Activated naive CD4-positive, alpha-beta T cell treated with anti-CD3 and anti-CD28 coated beads, Interleukin-2, amount 10 ng/mL, durations not matched to agents 5 hours and 36 hours (primary cell): ENCODE measurements around the gene FZR1. TPM values are rescaled to one million over a fixed set of nuclear protein-coding genes. Genes with fewer than 3 reads are reported as not detected.

Experiments used
- total RNA-seq, 2 experiments: library from RNA; stranded (reverse); gene quantifications; one replicate each; pipeline ENCODE4 v1.2.3, GENCODE V29; 2021

Gene FZR1
- 10 to 100 TPM; 69.4 to 71.1 TPM for total RNA-seq

DNA sequence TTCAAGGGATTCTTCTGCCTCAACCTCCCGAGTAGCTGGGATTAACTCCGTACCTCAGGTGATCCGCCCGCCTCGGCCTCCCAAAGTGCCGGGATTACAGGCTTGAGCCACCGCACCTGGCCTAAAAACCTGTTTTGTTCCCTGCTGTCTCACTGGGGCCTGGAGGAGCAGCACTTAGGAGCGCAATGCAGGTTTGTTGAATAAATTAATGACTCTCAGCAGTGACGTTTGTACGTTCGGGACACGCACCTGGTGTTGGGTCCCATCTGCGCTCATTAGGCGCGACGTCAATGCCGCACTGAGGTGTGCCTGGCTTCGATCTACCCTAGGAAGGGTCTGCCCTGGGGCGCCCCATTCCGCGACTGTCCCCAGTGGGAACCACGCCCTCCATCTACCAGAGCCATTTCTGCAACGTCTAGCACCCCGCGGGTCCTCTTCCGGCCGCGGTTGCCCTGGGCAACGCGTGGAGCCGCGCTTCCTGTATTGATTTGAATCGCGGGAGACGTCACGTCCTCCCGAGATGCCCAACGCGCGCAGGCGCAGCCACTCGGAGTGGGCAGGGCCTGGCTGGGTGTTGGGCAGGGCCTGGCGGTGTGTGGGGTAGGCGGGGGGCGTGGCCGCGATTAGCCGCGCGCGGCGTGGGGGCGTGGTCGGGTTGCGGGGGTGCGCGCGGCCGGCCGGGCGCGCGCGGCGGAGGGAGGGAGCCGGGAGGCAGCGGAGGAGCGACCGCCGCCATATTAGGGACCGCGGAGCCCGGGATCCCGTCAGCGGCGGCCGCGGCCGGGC lies at the start of gene FZR1:
Gene FZR1, plus strand, starts transcription at position 714 of the 786 bp plus-strand sequence. CDS start 16,679 bp downstream, outside the sequence.

DNA sequence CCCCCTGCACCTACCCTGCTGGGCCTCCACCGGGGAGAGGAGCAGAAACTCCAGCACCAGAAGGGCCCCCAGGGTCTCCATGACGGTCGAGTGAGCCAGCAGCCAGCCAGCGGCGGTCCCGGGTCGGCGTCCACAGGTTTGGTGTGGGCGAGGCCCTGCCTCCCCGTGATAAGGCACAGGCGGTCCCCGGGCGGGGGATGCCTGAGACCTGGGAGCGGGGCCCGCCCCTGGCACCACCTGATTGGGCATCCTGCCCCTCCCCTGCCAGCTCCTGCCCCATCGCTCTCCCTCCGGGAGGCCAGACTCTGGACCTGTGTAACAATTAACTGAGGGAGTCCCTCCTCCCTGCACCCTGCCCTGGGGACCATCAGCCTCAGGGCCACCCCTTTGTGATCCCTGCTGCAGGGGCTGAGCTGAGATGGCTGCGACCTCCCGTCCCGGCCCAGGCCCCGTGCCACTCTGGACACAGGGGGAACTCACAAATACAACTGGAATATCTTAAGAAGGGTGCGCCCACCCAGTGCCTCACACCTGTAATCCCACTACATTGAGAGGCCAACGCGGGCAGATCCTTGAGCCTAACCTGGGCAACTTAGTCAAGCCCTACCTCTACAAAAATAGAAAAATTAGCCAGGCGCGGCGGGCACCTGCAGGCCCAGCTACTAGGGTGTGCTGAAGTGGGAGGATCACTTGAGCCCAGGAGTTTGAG lies 25.6 kb upstream of the FZR1 start, which contains the start of gene SMIM24:
Gene SMIM24, minus strand, starts transcription at position 143 of the 709 bp plus-strand sequence. Its CDS starts 62 bp downstream, at position 81.

DNA sequence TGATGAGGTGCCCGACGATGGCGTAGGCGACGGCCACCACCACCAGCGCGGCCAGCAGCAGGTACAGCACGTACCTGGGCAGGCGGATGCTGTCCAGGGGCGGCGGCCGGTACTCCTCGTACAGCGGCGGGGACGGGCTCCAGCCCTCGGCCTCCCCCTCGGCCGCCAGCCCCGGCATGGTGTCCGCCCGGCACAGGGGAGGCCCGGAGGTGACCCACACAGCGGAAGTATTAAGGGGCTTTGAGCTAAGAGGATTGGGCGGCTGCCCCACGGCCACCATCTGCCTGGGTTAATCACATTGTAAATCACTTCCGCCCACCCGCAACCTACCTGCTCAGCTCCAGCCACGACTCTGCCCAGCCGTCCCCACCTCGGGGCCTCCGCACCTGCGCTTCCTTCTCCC lies 22.9 kb upstream of the FZR1 start, which contains the start of gene SMIM44:
Gene SMIM44, minus strand, starts transcription at position 216 of the 403 bp plus-strand sequence. Its CDS starts 38 bp downstream, at position 178.

DNA sequence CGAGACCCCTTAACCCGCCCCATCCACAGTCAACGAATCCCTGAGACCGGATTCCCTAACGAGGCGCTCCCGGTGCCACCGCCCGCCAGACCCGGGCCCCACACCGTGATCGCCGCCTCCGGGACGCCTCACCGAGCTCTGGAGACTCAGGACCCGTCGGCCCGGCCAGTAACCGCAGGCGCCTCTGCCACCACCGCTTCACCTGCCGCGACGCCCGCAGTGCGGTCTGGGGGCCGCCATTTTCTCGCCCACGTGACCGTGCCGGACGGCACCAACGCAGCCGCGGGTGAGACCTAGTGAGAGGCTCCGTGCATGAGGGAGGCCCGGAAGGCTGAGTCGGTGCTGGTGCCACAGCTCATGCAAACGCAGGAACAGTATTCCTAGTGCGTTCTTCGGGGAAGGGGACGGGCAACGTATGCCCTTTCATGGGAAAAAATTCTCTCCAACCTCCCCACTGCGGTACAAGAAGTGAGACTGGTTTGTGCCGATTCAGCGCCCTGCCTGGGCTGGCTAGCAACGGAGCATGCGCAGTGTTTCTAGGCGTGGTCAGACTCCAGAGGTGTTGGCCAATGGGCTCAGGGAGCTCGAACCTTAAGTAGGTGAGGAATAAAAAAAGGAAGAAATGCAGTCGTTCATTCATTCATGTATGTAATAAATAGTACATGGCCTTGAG lies 5.5 kb upstream of the FZR1 start, which contains the start of gene DOHH:
Gene DOHH, minus strand, starts transcription at position 246 of the 673 bp plus-strand sequence. CDS start 3,860 bp downstream, outside the sequence.

DNA sequence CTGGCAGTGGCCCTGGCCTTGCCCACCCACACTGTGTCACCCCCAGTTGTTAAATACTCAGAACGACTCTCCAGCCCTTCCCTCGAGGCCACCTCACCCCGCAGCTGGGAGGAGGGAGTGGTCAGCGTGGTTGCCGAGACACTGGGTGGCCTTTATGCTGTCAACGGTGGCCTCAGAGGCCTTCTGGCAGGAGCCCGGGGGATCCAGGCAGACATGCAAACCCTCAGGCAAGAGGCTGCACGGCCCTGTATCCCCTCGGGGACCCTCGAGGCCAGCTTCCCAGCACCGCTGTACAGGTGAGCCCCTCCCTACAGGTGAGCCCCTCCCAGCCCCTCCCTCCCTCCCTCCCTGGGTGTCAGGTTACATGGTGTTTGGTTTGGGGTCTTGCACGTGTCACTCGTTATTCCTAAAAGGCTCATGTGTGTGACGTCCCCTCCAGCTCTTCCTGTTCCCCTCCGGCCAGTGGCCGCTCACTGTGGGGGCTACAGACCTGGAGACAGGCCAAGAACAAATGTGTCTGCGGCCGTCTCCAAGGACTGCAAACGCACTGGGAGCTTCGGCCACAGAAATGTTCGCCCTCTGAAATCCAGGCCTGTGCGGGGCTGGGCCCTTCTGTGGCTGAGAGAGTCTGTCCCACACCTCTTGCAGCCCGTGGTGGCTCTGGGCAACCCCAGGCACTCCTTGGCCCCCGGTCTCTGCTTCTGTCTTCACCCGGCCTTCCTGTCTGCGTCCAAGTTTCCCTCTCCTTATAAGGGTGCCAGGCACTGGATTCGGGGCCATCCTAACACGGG lies 33.0 kb downstream of the FZR1 start, which contains the start of gene TEKTIP1:
Gene TEKTIP1, plus strand, starts transcription at position 210 of the 791 bp plus-strand sequence. Its CDS starts 4 bp downstream, at position 214.

DNA sequence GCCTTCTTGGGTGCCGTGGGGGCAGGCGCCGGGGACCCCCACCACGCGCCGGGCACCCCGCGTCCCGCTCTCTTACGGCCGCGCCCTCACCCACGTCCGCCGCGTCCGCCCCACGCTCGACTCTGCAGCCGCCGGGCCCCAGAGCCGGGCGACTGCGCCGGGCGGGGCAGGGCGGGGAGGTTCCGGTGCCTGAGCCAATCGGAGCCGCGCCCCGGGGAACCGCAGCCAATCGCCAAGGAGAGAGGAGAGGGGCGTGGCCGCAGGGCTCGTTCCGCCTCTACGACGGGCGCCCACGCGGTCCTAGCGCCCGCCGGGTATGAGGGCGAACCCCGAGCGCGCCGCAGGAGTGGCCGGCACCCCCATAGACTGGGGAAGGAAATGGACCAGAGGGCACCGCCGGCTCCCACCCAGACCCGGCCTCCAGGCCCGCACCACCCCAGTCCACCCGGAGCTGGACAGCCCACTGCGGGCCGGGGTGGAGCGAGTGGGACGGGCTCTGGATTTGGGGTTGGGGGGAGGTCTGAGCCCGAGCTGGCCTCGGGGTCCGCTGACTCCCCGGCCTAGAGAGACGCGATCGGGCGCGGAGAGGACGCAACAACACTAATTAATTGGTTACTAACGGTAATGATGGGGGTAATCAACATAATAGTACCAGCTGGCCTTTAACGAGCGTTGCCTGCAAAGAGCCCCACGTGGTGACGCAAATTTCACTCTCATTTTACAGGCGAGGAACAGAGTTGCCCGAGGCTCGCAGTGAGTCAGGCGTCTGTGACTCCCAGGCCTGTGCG lies 51.5 kb downstream of the FZR1 start, which contains the start of gene MFSD12:
Gene MFSD12, minus strand, starts transcription at position 126 of the 788 bp plus-strand sequence. CDS start 183 bp downstream, outside the sequence.

DNA sequence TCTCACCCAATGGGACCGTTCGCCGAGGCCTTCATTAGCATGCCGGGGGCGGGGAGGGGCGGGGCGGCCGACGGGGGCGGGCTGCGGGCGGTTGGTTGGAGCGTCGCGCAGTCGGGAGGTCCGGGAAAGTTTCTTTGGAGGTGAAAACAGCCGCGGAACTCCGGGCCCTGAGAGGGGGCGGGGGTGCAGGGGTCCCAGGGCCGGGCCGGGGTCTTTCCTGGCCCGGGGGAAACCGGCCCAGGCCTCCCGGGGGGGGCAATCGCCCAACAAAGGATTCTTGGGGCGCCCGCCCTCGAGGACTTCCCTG lies 66.7 kb downstream of the FZR1 start, which contains the start of gene HMG20B:
Gene HMG20B, plus strand, starts transcription at position 90 of the 307 bp plus-strand sequence. CDS start 366 bp downstream, outside the sequence.

DNA sequence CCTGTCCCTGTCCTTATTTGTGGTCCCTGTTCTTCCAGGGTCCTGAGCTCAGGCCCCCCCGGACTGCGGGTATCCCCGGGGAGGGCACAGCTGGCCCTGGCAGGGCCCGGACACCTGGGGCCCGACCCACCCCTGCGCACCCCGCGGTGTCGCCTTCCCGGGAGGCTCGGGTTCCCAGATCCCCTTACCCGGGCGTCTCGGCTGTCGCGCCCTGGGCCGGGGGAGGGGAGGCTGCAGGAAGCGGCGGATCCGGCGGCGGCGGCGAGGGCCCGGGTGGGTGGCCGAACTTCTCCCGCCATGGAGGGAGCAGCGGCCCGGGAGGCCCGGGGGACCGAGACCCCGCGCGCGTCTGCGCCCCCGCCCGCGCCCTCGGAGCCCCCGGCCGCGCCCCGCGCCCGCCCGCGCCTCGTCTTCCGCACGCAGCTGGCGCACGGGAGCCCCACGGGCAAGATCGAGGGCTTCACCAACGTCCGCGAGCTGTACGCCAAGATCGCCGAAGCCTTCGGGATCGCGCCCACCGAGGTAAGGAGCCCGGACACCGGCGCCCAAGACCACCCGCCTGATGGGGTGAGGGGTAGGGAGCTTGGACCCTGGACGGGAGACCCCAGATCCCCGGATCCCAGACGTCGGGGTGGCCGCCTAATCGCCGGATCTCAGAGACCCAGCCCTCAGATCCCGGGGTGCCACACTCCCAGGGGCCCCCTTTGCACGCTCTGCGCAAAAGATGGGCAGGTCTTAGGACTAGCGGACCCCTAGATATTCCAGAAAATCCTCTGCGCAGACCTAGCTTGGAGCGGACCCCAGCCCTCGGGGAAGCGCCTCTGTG lies 79.4 kb downstream of the FZR1 start, which contains the start of gene GIPC3:
Gene GIPC3, plus strand, starts transcription at position 178 of the 826 bp plus-strand sequence. Its CDS starts 120 bp downstream, at position 298.

Other genes with a start within 250 kb of the FZR1 start
- gene NFIC, start 139.7 kb upstream of the FZR1 start, total RNA-seq, result 10 to 100 TPM; 11.1 to 12.6 TPM
- under 1 TPM in 1 of 2 experiments, not detected in 1; 0.25 TPM for gene SMIM24, start 25.8 kb upstream of the FZR1 start, total RNA-seq
- not detected for gene SMIM44, start 22.9 kb upstream of the FZR1 start, total RNA-seq
- gene DOHH, start 5.6 kb upstream of the FZR1 start, total RNA-seq, result 10 to 100 TPM; 10.2 to 10.3 TPM
- 1 to 10 TPM; 5.7 to 6.1 TPM for gene TEKTIP1, start 32.9 kb downstream of the FZR1 start, total RNA-seq
- gene MFSD12, start 51.3 kb downstream of the FZR1 start, total RNA-seq, result 10 to 100 TPM; 80.6 to 82.9 TPM
- gene HMG20B, start 66.6 kb downstream of the FZR1 start, total RNA-seq, result 10 to 100 TPM; 50.4 to 54.3 TPM
- gene GIPC3, start 79.2 kb downstream of the FZR1 start, total RNA-seq, result 1 to 10 TPM; 2.9 to 3.0 TPM
- 1 to 10 TPM; 3.8 TPM for gene TBXA2R, start 100.6 kb downstream of the FZR1 start, total RNA-seq
- gene CACTIN, start 120.5 kb downstream of the FZR1 start, total RNA-seq, result 10 to 100 TPM; 29.1 to 30.9 TPM
- gene PIP5K1C, start 194.2 kb downstream of the FZR1 start, total RNA-seq, result 10 to 100 TPM; 19.9 to 22.1 TPM
- gene TJP3, start 202.1 kb downstream of the FZR1 start, total RNA-seq, result 1 to 10 TPM; 4.1 to 6.0 TPM